A549 (cell line): Measurements from ENCODE around the gene ZSCAN1.

Experiments
- CEBPB ChIP-seq, 2 experiments: fragments of >200 bp in 1 of 2; sonication (Bioruptor Twin) in 1 of 2; formaldehyde crosslinking in 1 of 2; IDR thresholded peaks; 2 replicates each; pipeline ENCODE4 v1.6.1; 2012 to 2016
- CHD4 ChIP-seq: fragments of 200-600 bp; sonication (generic); IDR thresholded peaks from 2 replicates; pipeline ENCODE4 v1.6.1; 2016; ENCODE audit warnings: antibody characterized with exemption, mild to moderate bottlenecking, borderline replicate concordance
- CTCF ChIP-seq: fragments of >200 bp; sonication (Bioruptor Twin); formaldehyde crosslinking; IDR thresholded peaks from 3 replicates; pipeline ENCODE4 v1.5.1; 2016
- EHMT2 ChIP-seq: fragments of 200-600 bp; sonication (generic); IDR thresholded peaks from 2 replicates; pipeline ENCODE4 v1.6.1; 2016; ENCODE audit warnings: antibody characterized with exemption, low read depth, mild to moderate bottlenecking, moderate library complexity
- EP300 ChIP-seq, 2 experiments: fragments of >200 bp; sonication (Bioruptor Twin); formaldehyde crosslinking; IDR thresholded peaks; 2 replicates in 1 of 2; 3 replicates in 1 of 2; pipeline ENCODE4 v1.6.1; 2016 to 2017
- FOSL2 ChIP-seq, 2 experiments: fragments of 450-650 bp in 1 of 2; fragments of >200 bp in 1 of 2; sonication (Bioruptor Twin) in 1 of 2; formaldehyde crosslinking; IDR thresholded peaks; 2 replicates each; pipeline versions ENCODE4 v1.5.0 to v1.6.1; 2016 to 2020; ENCODE audit warnings: mild to moderate bottlenecking in 1 of 2, moderate library complexity in 1 of 2
- KDM1A ChIP-seq: fragments of 200-600 bp; sonication (generic); IDR thresholded peaks from 2 replicates; pipeline ENCODE4 v1.6.1; 2016; ENCODE audit warnings: low read depth, mild to moderate bottlenecking
- MAZ ChIP-seq: fragments of 150-350 bp; IDR thresholded peaks from 2 replicates; pipeline ENCODE4 v1.6.1; 2014; ENCODE audit warnings: antibody characterized with exemption, low read depth, low read length, borderline replicate concordance
- PHF8 ChIP-seq: fragments of 200-600 bp; sonication (generic); IDR thresholded peaks from 2 replicates; pipeline ENCODE4 v1.6.1; 2016; ENCODE audit warnings: low read depth, mild to moderate bottlenecking, antibody characterized with exemption, moderate library complexity, borderline replicate concordance
- POLR2A ChIP-seq: IDR thresholded peaks from 2 replicates; pipeline ENCODE4 v1.6.1; 2012; ENCODE audit warnings: mild to moderate bottlenecking, low read length
- REST ChIP-seq: fragments of 200-600 bp; sonication (generic); IDR thresholded peaks from 2 replicates; pipeline ENCODE4 v1.6.1; 2016; ENCODE audit warnings: antibody characterized with exemption, mild to moderate bottlenecking, moderate library complexity
- TFCP2L1 ChIP-seq: fragments of 250-450 bp; sonication (Bioruptor Pico); IDR thresholded peaks from 2 replicates; pipeline ENCODE4 v1.5.0; 2021; ENCODE audit warnings: mild to moderate bottlenecking
- TF ChIP-seq, protein P1 (sequence below): fragments of 450-650 bp; IDR thresholded peaks from 2 replicates; pipeline ENCODE4 v1.6.1; 2014; ENCODE audit warnings: antibody characterized with exemption
- TF ChIP-seq, protein P2 (sequence below): IDR thresholded peaks from 2 replicates; pipeline ENCODE4 v1.6.1; 2012

GRCh38 chr19:58063712-58064111 lies 29.9 kb downstream of the ZSCAN1 start:
- TF ChIP-seq PHF8: no peak
- no peak for TF ChIP-seq MAZ
- TF ChIP-seq, protein P1, sequence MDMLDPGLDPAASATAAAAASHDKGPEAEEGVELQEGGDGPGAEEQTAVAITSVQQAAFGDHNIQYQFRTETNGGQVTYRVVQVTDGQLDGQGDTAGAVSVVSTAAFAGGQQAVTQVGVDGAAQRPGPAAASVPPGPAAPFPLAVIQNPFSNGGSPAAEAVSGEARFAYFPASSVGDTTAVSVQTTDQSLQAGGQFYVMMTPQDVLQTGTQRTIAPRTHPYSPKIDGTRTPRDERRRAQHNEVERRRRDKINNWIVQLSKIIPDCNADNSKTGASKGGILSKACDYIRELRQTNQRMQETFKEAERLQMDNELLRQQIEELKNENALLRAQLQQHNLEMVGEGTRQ: no peak
- TF ChIP-seq, protein P2, sequence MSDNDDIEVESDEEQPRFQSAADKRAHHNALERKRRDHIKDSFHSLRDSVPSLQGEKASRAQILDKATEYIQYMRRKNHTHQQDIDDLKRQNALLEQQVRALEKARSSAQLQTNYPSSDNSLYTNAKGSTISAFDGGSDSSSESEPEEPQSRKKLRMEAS: no peak
- no peak for TF ChIP-seq EP300 (IDR thresholded peaks at IDR 0.05)
- no peak for TF ChIP-seq EHMT2
- no peak for TF ChIP-seq REST
- TF ChIP-seq CTCF: no peak
- TF ChIP-seq POLR2A: no peak
- no peak for TF ChIP-seq FOSL2 (IDR thresholded peaks at IDR 0.05)
- TF ChIP-seq FOSL2 (CRISPR knock-in tag; IDR thresholded peaks at IDR 0.05): no peak
- no peak for TF ChIP-seq KDM1A
- TF ChIP-seq TFCP2L1: no peak
- TF ChIP-seq CEBPB (IDR thresholded peaks at IDR 0.05): no peak
- TF ChIP-seq CHD4: no peak
